ENCODE measurements around the gene MRPS21. TPM values are rescaled to one million over a fixed set of nuclear protein-coding genes. Genes with fewer than 3 reads are reported as not detected.

The MRPS21 gene
- total and polyA plus RNA-seq, 9 of the 15 experiments (the other 6 are each of a cell fraction or from before 2014, with no cell fraction given) = 119 to 407 (median 149) TPM

- Histone ChIP-seq H3K9ac (ENCODE audit: insufficient read depth in 1 of 2, low read depth in 2 of 2, low read length in 2 of 2) (no peak overlapping the region), H3K36me3 (ENCODE audit: control insufficient read depth, insufficient read depth, low read length) (no peaks in the 10 kb centered on the region), H3K79me2 (ENCODE audit: control insufficient read depth, insufficient read depth, low read length) (no peaks in the 10 kb centered on the region), H3K9me1 (ENCODE audit: control insufficient read depth, insufficient read depth, low read length) (no peaks in the 10 kb centered on the region), H3K27ac (ENCODE audit: extremely low read depth, low read depth, low read length) (no peak overlapping the region), H3K4me3 (no peak overlapping the region), H4K20me1 (replicated peaks; ENCODE audit: control insufficient read depth, insufficient read depth, low read length) (no peaks in the 10 kb centered on the region), H3K27me3 (ENCODE audit: control insufficient read depth in 2 of 2, insufficient read depth in 2 of 2, low read length in 2 of 2) (peaks cover 0 to 4% of the 10 kb centered on the region in 2 experiments; a peak in 1 of 5 replicates), H2AFZ (ENCODE audit: low read depth, low read length) (no peak overlapping the region), H3K4me1 (replicated peaks in 1 of 2; ENCODE audit: control insufficient read depth in 2 of 2, insufficient read depth in 2 of 2, low read length in 2 of 2) (peaks cover 23 to 26% of the 10 kb centered on the region in 2 experiments), H3K9me3 (replicated peaks; ENCODE audit: control insufficient read depth, insufficient read depth, low read depth, low read length) (no peaks in the 10 kb centered on the region), H3K4me2 (ENCODE audit: insufficient read depth, low read length) (no peak overlapping the region)
- ChIA-PET CTCF (ENCODE audit: low intra/inter-chr PET ratio) (interaction anchor here (0.6 to 2.6 kb wide), 11 partner anchors 24 to 750 kb away, joined by 3 to 43 read pairs (median 4); partner anchors contain the start of genes CIART, FALEC and MINDY1), POLR2A (interaction anchor here (0.7 to 1.9 kb wide), 12 partner anchors 10 to 752 kb away, joined by 3 to 5 read pairs (median 3); partner anchors contain the start of genes APH1A, C1orf54 and PRUNE1)
- intact Hi-C loops (cut with micrococcal nuclease) = loop anchor here (5.0 to 10.0 kb wide), 4 partner anchors 66 to 741 kb away; partner anchors contain the start of genes ADAMTSL4 and PRPF3
- FAIRE-seq = no peak
- DNase-seq (ENCODE audit: extremely low read depth in 1 of 4, low spot score in 3 of 4) = no peak
- TF ChIP-seq ZFP1 (CRISPR knock-in tag; IDR thresholded peaks at IDR 0.05) = no peak
- no peak for TF ChIP-seq SIRT6 (IDR thresholded peaks at IDR 0.05; ENCODE audit: low read depth, low read length)
- TF ChIP-seq BRD4 (IDR thresholded peaks at IDR 0.05) = 0 out of 2 replicates have a peak, but pooled peaks have one; percentile 42
- TF ChIP-seq FOXJ2 (tag; IDR thresholded peaks at IDR 0.05) = 0 out of 2 replicates have a peak, but pooled peaks have one; percentile 18
- TF ChIP-seq BHLHE40 (IDR thresholded peaks at IDR 0.05; ENCODE audit: low read length) = no peak
- TF ChIP-seq MEIS2 (IDR thresholded peaks at IDR 0.05; ENCODE audit: partially characterized antibody) = no peak
- 0 out of 2 replicates have a peak, but pooled peaks have one; percentile 5 for TF ChIP-seq ESRRA (IDR thresholded peaks at IDR 0.05; ENCODE audit: borderline replicate concordance, low read depth)
- in situ Hi-C loops (cut with MboI) = loop anchor here (5.0 kb wide), 1 partner anchor 741 kb away; no protein-coding TSS in a partner anchor
- BruUV-seq (replicated peaks) = no TSS peak
- 0% methylated on average over 1 of the region's 1 CpG for WGBS (ENCODE audit: insufficient coverage, low coverage, missing lambda C conversion rate)
- ATAC-seq = no peak
Measured at GRCh38 chr1:150256198-150256553, 37.5 kb upstream of the MRPS21 start.

Measured in K562 (cell line).